GM20000 (cell line): Measurements from ENCODE around the gene TIMM9.

Experiments
- DNase-seq: peaks from one replicate; pipeline ENCODE4 v3.0.0; 2012; ENCODE audit warnings: low spot score
- TF ChIP-seq, protein P1 (sequence below): IDR thresholded peaks from 2 replicates; pipeline ENCODE4 v1.5.1; 2012; ENCODE audit warnings: mild to moderate bottlenecking, control low read depth; ENCODE audit errors: extremely low read depth, missing control alignments

Gene TIMM9, protein sequence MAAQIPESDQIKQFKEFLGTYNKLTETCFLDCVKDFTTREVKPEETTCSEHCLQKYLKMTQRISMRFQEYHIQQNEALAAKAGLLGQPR

DNA sequence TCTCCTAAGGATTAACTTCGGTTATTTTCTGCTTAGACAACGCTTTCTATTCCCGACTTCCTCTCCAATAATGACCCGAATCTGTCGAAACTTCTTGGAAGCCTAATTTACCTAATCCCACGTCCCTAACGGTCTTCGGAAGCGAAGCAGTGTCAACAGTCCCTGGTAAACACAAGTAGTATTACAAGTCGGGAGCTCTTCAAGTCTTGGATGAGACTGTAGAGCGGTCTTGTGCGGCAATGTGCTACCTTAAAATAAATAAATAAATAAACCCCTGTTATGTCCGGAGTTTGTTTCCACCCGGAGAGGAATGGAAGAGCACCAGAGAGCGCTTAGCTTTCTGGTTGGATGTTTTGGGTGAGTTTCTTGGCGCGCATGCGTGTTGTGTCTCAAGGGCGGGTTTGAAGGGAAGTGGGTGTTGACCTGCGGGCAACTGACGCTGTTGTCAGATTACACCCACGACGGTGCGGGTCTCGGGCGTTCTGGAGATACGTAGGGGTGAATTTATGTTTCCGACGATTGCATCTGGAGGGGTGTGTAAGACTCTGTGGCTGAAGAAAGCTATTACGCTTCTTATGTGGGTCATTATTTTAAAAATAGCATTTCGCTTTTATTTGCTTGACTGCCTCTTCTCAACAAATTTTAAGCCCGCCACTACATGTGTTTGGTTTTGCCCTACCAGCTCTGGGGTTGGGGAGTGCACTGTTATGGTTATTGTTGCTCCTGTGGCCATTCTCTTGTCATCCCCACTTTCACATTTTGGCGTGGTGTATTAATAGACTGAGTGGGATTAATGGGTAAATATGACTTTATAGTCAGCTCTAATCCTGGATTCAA lies at the start of gene TIMM9, which contains the start of gene KIAA0586:
Gene TIMM9, minus strand, starts transcription at position 251 of the 837 bp plus-strand sequence. CDS start 15,586 bp downstream, outside the sequence.
Gene KIAA0586, plus strand, starts transcription at position 439 of the 837 bp plus-strand sequence. CDS start 546 bp downstream, outside the sequence.
- peak; percentile 91 for DNase-seq
- TF ChIP-seq, protein P1, sequence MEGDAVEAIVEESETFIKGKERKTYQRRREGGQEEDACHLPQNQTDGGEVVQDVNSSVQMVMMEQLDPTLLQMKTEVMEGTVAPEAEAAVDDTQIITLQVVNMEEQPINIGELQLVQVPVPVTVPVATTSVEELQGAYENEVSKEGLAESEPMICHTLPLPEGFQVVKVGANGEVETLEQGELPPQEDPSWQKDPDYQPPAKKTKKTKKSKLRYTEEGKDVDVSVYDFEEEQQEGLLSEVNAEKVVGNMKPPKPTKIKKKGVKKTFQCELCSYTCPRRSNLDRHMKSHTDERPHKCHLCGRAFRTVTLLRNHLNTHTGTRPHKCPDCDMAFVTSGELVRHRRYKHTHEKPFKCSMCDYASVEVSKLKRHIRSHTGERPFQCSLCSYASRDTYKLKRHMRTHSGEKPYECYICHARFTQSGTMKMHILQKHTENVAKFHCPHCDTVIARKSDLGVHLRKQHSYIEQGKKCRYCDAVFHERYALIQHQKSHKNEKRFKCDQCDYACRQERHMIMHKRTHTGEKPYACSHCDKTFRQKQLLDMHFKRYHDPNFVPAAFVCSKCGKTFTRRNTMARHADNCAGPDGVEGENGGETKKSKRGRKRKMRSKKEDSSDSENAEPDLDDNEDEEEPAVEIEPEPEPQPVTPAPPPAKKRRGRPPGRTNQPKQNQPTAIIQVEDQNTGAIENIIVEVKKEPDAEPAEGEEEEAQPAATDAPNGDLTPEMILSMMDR: no peak

DNA sequence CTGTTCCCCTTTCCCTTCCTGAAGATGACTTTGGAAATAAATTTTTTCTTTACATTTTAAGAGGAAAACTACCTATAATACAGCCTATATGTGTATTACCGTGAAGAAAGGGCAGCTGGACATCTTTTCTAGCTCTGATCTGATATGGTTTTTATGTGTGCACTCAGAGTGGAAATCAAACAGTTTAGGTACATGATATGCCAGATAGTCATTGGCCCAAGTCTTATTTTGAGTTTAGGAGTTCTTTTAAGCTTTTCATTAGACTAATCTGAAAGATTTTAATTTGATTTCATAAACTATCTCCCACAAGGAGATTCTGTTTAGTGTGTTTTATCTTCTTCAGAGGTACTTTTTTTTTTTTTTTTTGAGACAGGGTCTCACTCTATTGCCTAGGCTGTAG lies 49.0 kb upstream of the TIMM9 start:
- TF ChIP-seq, protein P1: no peak
- DNase-seq: no peak

DNA sequence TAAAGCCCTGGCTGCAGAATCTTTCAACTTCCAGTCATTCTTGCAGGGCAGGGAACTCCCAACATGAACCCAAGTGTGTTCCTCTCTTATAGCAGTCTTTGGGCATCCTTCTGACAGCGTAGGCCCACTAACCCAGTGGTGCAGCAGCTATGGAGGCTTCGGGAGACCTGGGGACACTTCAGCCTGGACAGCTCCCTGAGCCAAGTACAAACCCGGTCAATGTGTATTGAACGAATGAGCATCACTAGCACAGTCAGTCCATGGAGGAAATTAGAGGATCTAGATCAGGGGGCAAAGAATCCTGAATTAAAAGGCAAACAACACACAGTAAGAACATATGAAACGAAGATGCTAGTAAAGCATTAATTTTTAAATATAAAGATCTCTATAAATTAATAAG lies 42.0 kb upstream of the TIMM9 start:
- TF ChIP-seq, protein P1: no peak
- DNase-seq: no peak

DNA sequence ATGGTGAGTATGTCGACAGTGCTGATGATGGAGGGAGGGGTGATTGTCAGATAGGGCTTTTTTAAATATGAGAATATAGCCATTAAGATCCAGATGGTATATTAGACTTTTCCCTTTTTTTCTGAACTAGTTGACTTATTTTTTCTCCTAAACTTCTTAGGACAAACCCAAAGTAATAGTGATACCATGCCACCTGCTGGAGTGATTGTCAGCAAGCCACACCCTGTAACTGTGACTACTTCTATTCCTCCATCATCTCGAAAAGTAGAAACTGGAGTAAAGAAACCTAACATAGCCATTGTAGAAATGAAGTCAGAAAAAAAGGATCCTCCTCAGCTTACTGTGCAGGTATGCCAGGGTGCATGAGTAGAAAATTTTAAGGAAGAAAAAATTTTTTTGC lies 40.2 kb upstream of the TIMM9 start:
- no peak for DNase-seq
- TF ChIP-seq, protein P1: no peak

DNA sequence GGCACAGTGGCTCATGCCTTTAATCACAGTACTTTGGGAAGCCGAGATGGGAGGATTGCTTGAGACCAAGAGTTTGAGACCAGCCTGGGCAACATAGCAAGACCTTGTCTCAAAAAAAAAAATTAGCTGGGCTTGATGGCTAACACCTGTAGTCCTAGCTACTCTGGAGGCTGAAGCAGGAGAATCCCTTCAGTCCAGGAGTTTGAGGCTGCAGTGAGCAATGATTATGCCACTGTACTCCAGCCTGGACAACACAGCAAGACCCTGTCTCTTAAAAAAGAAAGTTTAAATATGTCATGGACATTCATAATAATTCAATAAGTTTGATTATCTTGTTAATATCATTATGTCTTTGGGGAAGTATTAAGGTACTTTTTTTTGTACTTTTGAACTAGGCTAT lies 39.1 kb upstream of the TIMM9 start:
- no peak for DNase-seq
- TF ChIP-seq, protein P1: no peak

DNA sequence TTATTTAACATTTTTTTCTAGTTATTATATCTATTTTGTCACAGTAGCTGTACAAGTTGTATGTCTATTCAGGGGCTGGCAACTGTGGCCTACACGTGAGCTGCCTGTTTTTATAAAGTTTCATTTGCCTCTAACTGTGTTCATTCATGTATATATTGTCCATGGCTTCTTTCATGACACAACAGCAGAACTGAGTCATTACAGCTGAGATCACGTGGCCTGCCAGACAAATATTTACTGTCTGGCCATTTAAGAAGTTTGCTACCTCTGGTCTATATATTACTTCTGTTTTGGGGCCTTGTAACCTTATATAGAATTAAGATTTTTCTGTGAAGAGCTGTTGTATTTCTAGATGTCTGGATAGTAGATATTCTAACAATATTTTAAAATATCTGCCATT lies 38.1 kb upstream of the TIMM9 start:
- TF ChIP-seq, protein P1: no peak

DNA sequence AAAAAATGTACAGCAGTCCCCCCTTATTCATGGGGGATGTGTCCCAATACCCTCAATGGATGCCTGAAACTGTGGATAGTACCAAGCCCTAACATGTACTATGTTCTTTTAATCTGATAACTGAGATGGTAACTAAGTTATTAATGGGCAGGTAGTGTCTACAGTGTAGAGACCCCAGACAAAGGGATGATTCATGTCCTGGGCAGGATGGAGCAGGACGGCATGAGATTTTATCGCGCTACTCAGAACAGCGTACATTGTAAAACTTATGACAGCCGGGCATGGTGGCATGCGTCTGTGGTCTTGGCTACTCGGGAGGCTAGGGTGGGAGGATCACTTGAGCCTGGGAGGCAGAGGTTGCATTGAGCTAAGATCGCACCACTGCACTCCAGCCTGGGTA lies 37.3 kb upstream of the TIMM9 start:
- no peak for DNase-seq
- TF ChIP-seq, protein P1: no peak

More for the DNA sequence above, 38.1 kb upstream of the TIMM9 start:
- DNase-seq: no peak
